ENCODE results near the gene SKOR1. TPM values are rescaled to one million over a fixed set of nuclear protein-coding genes. Genes with fewer than 3 reads are reported as not detected.

SKOR1 gene
- total and polyA plus RNA-seq, 2 of the 13 experiments (the other 11 are each of a cell fraction or from before 2014, with no cell fraction given), result 0.09 to 0.11 TPM

GRCh38 chr15:67850994-67851571 lies 25.8 kb downstream of the SKOR1 start (continued):
- TF ChIP-seq ZNF3 (CRISPR knock-in tag; IDR thresholded peaks at IDR 0.05), result no peak
- TF ChIP-seq RFXANK (CRISPR knock-in tag; IDR thresholded peaks at IDR 0.05), result no peak
- TF ChIP-seq ZFP82 (CRISPR knock-in tag; IDR thresholded peaks at IDR 0.05; ENCODE audit: borderline replicate concordance), result no peak
- TF ChIP-seq ZNF383 (CRISPR knock-in tag; IDR thresholded peaks at IDR 0.05; ENCODE audit: borderline replicate concordance), result no peak
- no peak for TF ChIP-seq TAF15 (IDR thresholded peaks at IDR 0.05; ENCODE audit: low read depth, low read length, poor library complexity, severe bottlenecking)
- no peak for TF ChIP-seq ZNF468 (CRISPR knock-in tag; IDR thresholded peaks at IDR 0.05)
- peak in 1 of 2 experiments; percentile 31; a peak in 1 of 4 replicates for TF ChIP-seq ATF4 (CRISPR knock-in tag; IDR thresholded peaks at IDR 0.05)
- TF ChIP-seq PRDM4 (CRISPR knock-in tag; IDR thresholded peaks at IDR 0.05; ENCODE audit: borderline replicate concordance), result no peak
- no peak for TF ChIP-seq RORA (CRISPR knock-in tag; IDR thresholded peaks at IDR 0.05)
- no peak for TF ChIP-seq SP5 (CRISPR knock-in tag; IDR thresholded peaks at IDR 0.05; ENCODE audit: borderline replicate concordance, low read depth)
- TF ChIP-seq SKI (IDR thresholded peaks at IDR 0.05; ENCODE audit: partially characterized antibody), result no peak
- no peak for TF ChIP-seq STAT5B (CRISPR knock-in tag; IDR thresholded peaks at IDR 0.05)
- no peak for TF ChIP-seq ZUFSP (CRISPR knock-in tag; IDR thresholded peaks at IDR 0.05; ENCODE audit: borderline replicate concordance)
- TF ChIP-seq ZNF18 (CRISPR knock-in tag; IDR thresholded peaks at IDR 0.05; ENCODE audit: insufficient replicate concordance), result no peak

Data from HepG2 (cell line).